Activated CD4-positive, alpha-beta memory T cell treated with anti-CD3 and anti-CD28 coated beads for 36 hours (primary cell): ENCODE measurements around the gene S100A1. TPM values are rescaled to one million over a fixed set of nuclear protein-coding genes. Genes with fewer than 3 reads are reported as not detected.
"Not testable (repeated sequence)": the region's sequence is repeated elsewhere in the genome, so short reads cannot be mapped to it uniquely, and the experiment has no call there.

Source experiments
- CTCF ChIA-PET: fragments of 350-600 bp; sonication (Branson Sonifier 250); formaldehyde crosslinking; loops from one replicate; lab custom pipeline; 2021; ENCODE audit warnings: antibody characterized with exemption, inconsistent platforms; lab: Charles Lee
- POLR2A ChIA-PET: fragments of 350-600 bp; sonication (Branson Sonifier 250); formaldehyde crosslinking; loops from one replicate; lab custom pipeline; 2021; ENCODE audit warnings: antibody characterized with exemption; lab: Charles Lee
- DNase-seq: peaks from one replicate; pipeline ENCODE4 v3.0.0-alpha.2; 2020
- H3K27ac Mint-ChIP-seq: one replicate; pipeline ENCODE4 v1.8.0; 2021; ENCODE audit warnings: mixed read lengths
- H3K27me3 Mint-ChIP-seq: one replicate; pipeline ENCODE4 v1.8.0; 2021; ENCODE audit warnings: mixed read lengths
- H3K36me3 Mint-ChIP-seq: one replicate; pipeline ENCODE4 v1.8.0; 2021; ENCODE audit warnings: mixed read lengths
- H3K4me1 Mint-ChIP-seq: one replicate; pipeline ENCODE4 v1.8.0; 2021; ENCODE audit warnings: low read depth, mixed read lengths
- H3K4me3 Mint-ChIP-seq: one replicate; pipeline ENCODE4 v1.8.0; 2021; ENCODE audit warnings: mild to moderate bottlenecking, mixed read lengths
- H3K9me3 Mint-ChIP-seq: one replicate; pipeline ENCODE4 v1.8.0; 2021; ENCODE audit warnings: mixed read lengths
- intact Hi-C: fragments of 100-400 bp; cut with micrococcal nuclease; formaldehyde crosslinking; loops from one replicate; pipeline ENCODE4 v1.15.1; 2023
- total RNA-seq, 2 experiments: library from RNA; stranded (reverse); gene quantifications; one replicate each; pipeline ENCODE4 v1.2.3, GENCODE V29; 2021

S100A1 gene
- total RNA-seq = not detected

- Mint-ChIP-seq H3K4me1 (peaks cover 21% of the 10 kb centered on the region), H3K27ac (no peak within 1 kb of the TSS), H3K4me3 (no peak within 1 kb of the TSS), H3K9me3 (no peaks in the 10 kb centered on the region), H3K36me3 (peaks cover 5% of the 10 kb centered on the region), H3K27me3 (peaks cover 7% of the 10 kb centered on the region)
- ChIA-PET POLR2A (no interaction called here), CTCF (interaction anchor here (0.9 to 2.5 kb wide), 8 partner anchors 10 to 117 kb away, joined by 3 to 10 read pairs (median 6); no protein-coding TSS in a partner anchor)
- intact Hi-C loops = no loop called here
- DNase-seq = no peak
These were observed at the start of gene S100A1 for GRCh38 chr1:153627715-153628626. S100A1 (plus strand) TSS chr1:153628434; CDS start chr1:153630522, 2,088 bp downstream.

GRCh38 chr1:153578490-153578889 lies 49.7 kb upstream of the S100A1 start:
- no peak for DNase-seq
- POLR2A ChIA-PET = interaction anchor here (0.7 kb wide), 1 partner anchor 1719 kb away, joined by 3 read pairs; no protein-coding TSS in a partner anchor
- CTCF ChIA-PET = interaction anchor here (0.8 to 1.8 kb wide), 3 partner anchors 46 to 83 kb away, joined by 3 to 7 read pairs (median 6); no protein-coding TSS in a partner anchor
- H3K27me3 Mint-ChIP-seq = peaks cover 26% of the 10 kb centered on the region
- peaks cover 6% of the 10 kb centered on the region for H3K4me1 Mint-ChIP-seq
- intact Hi-C loops = no loop called here
- H3K36me3 Mint-ChIP-seq = no peaks in the 10 kb centered on the region
- H3K27ac Mint-ChIP-seq = no peak overlapping the region
- H3K9me3 Mint-ChIP-seq = no peaks in the 10 kb centered on the region
- no peak overlapping the region for H3K4me3 Mint-ChIP-seq

- CTCF ChIA-PET = interaction anchor here (0.8 to 1.8 kb wide), 2 partner anchors 47 to 84 kb away, joined by 3 to 7 read pairs; no protein-coding TSS in a partner anchor
- H3K4me3 Mint-ChIP-seq = no peak overlapping the region
- intact Hi-C loops = no loop called here
- no peak for DNase-seq
- H3K9me3 Mint-ChIP-seq = no peaks in the 10 kb centered on the region
- H3K4me1 Mint-ChIP-seq = peaks cover 2% of the 10 kb centered on the region
- no peak overlapping the region for H3K27ac Mint-ChIP-seq
- POLR2A ChIA-PET = interaction anchor here (0.7 kb wide), 1 partner anchor 1719 kb away, joined by 3 read pairs; no protein-coding TSS in a partner anchor
- peaks cover 26% of the 10 kb centered on the region for H3K27me3 Mint-ChIP-seq
- no peaks in the 10 kb centered on the region for H3K36me3 Mint-ChIP-seq
These were observed 49.3 kb upstream of the S100A1 start for GRCh38 chr1:153578936-153579335.

- H3K9me3 Mint-ChIP-seq, H3K36me3 Mint-ChIP-seq, H3K4me3 Mint-ChIP-seq, H3K27ac Mint-ChIP-seq, POLR2A ChIA-PET, DNase-seq, H3K4me1 Mint-ChIP-seq, intact Hi-C loops, CTCF ChIA-PET: not testable (repeated sequence)
- peaks cover 21% of the 10 kb centered on the region for H3K27me3 Mint-ChIP-seq
These were observed 45.4 kb upstream of the S100A1 start for GRCh38 chr1:153582836-153583235.

- POLR2A ChIA-PET, H3K36me3 Mint-ChIP-seq, H3K4me3 Mint-ChIP-seq, H3K27ac Mint-ChIP-seq, H3K4me1 Mint-ChIP-seq, DNase-seq, H3K9me3 Mint-ChIP-seq, intact Hi-C loops, CTCF ChIA-PET: not testable (repeated sequence)
- peaks cover 14% of the 10 kb centered on the region for H3K27me3 Mint-ChIP-seq
These were observed 44.7 kb upstream of the S100A1 start for GRCh38 chr1:153583514-153583913.

GRCh38 chr1:153583976-153584375 lies 44.3 kb upstream of the S100A1 start:
- H3K4me1 Mint-ChIP-seq = no peaks in the 10 kb centered on the region
- peaks cover 10% of the 10 kb centered on the region for H3K27me3 Mint-ChIP-seq
- no peaks in the 10 kb centered on the region for H3K36me3 Mint-ChIP-seq
- intact Hi-C loops = no loop called here
- ChIA-PET CTCF (no interaction called here), POLR2A (no interaction called here)
- H3K27ac Mint-ChIP-seq = no peak overlapping the region
- no peak for DNase-seq
- no peaks in the 10 kb centered on the region for H3K9me3 Mint-ChIP-seq
- no peak overlapping the region for H3K4me3 Mint-ChIP-seq

GRCh38 chr1:153585006-153585405 lies 43.2 kb upstream of the S100A1 start:
- H3K9me3 Mint-ChIP-seq = no peaks in the 10 kb centered on the region
- intact Hi-C loops = no loop called here
- ChIA-PET POLR2A (no interaction called here), CTCF (interaction anchor here (0.7 to 1.0 kb wide), 2 partner anchors 51 to 119 kb away, joined by 3 read pairs; no protein-coding TSS in a partner anchor)
- H3K4me3 Mint-ChIP-seq = no peak overlapping the region
- no peaks in the 10 kb centered on the region for H3K36me3 Mint-ChIP-seq
- H3K4me1 Mint-ChIP-seq = no peaks in the 10 kb centered on the region
- DNase-seq = no peak
- H3K27me3 Mint-ChIP-seq = peaks cover 5% of the 10 kb centered on the region
- H3K27ac Mint-ChIP-seq = no peak overlapping the region

GRCh38 chr1:153586347-153586746 lies 41.9 kb upstream of the S100A1 start:
- DNase-seq = no peak
- Mint-ChIP-seq H3K4me1 (no peaks in the 10 kb centered on the region), H3K27ac (no peak overlapping the region), H3K27me3 (peaks cover 5% of the 10 kb centered on the region), H3K36me3 (no peaks in the 10 kb centered on the region), H3K9me3 (no peaks in the 10 kb centered on the region), H3K4me3 (no peak overlapping the region)
- intact Hi-C loops = no loop called here
- CTCF ChIA-PET = no interaction called here
- POLR2A ChIA-PET = no interaction called here

GRCh38 chr1:153587314-153587713 lies 40.9 kb upstream of the S100A1 start:
- ChIA-PET POLR2A (no interaction called here), CTCF (no interaction called here)
- DNase-seq = no peak
- Mint-ChIP-seq H3K27me3 (peaks cover 5% of the 10 kb centered on the region), H3K27ac (no peak overlapping the region), H3K9me3 (no peaks in the 10 kb centered on the region), H3K36me3 (no peaks in the 10 kb centered on the region), H3K4me3 (no peak overlapping the region), H3K4me1 (no peaks in the 10 kb centered on the region)
- intact Hi-C loops = no loop called here

GRCh38 chr1:153588033-153588432 lies 40.2 kb upstream of the S100A1 start:
- intact Hi-C loops, CTCF ChIA-PET, H3K4me3 Mint-ChIP-seq, H3K4me1 Mint-ChIP-seq, DNase-seq, POLR2A ChIA-PET, H3K9me3 Mint-ChIP-seq, H3K27me3 Mint-ChIP-seq, H3K36me3 Mint-ChIP-seq, H3K27ac Mint-ChIP-seq: not testable (repeated sequence)

- ChIA-PET CTCF (no interaction called here), POLR2A (interaction anchor here (0.6 kb wide), 1 partner anchor 35 kb away, joined by 4 read pairs; no protein-coding TSS in a partner anchor)
- peaks cover 5% of the 10 kb centered on the region for H3K27me3 Mint-ChIP-seq
- no peak overlapping the region for H3K4me3 Mint-ChIP-seq
- H3K4me1 Mint-ChIP-seq = no peaks in the 10 kb centered on the region
- intact Hi-C loops = no loop called here
- H3K9me3 Mint-ChIP-seq = no peaks in the 10 kb centered on the region
- H3K36me3 Mint-ChIP-seq = no peaks in the 10 kb centered on the region
- H3K27ac Mint-ChIP-seq = no peak overlapping the region
- DNase-seq = no peak
These were observed 39.8 kb upstream of the S100A1 start for GRCh38 chr1:153588482-153588881.

- H3K9me3 Mint-ChIP-seq = no peaks in the 10 kb centered on the region
- intact Hi-C loops = no loop called here
- H3K4me1 Mint-ChIP-seq = peaks cover 9% of the 10 kb centered on the region
- no peak overlapping the region for H3K4me3 Mint-ChIP-seq
- ChIA-PET POLR2A (no interaction called here), CTCF (interaction anchor here (1.5 to 1.7 kb wide), 3 partner anchors 20 to 82 kb away, joined by 3 to 4 read pairs (median 4); no protein-coding TSS in a partner anchor)
- no peak overlapping the region for H3K27ac Mint-ChIP-seq
- H3K27me3 Mint-ChIP-seq = no peaks in the 10 kb centered on the region
- no peak for DNase-seq
- no peaks in the 10 kb centered on the region for H3K36me3 Mint-ChIP-seq
These were observed 35.5 kb upstream of the S100A1 start for GRCh38 chr1:153592748-153593147.
